CD4-positive, alpha-beta T cell (primary cell): Measurements from ENCODE around the gene KATNBL1. TPM values are rescaled to one million over a fixed set of nuclear protein-coding genes. Genes with fewer than 3 reads are reported as not detected.

ENCODE experiments used
- ATAC-seq: fragments of 200-7000 bp; cut with Tn5 transposase; one replicate; pipeline ENCODE4 v1.10.0; 2022; ENCODE audit warnings: mild to moderate bottlenecking; ENCODE audit not compliant: poor library complexity
- CTCF ChIA-PET: fragments of 350-600 bp; sonication (Branson Sonifier 250); formaldehyde crosslinking; loops from one replicate; lab custom pipeline; 2021; ENCODE audit warnings: antibody characterized with exemption, inconsistent platforms; lab: Charles Lee
- POLR2A ChIA-PET: fragments of 350-600 bp; sonication (Branson Sonifier 250); formaldehyde crosslinking; loops from one replicate; lab custom pipeline; 2021; ENCODE audit warnings: antibody characterized with exemption, inconsistent platforms; lab: Charles Lee
- DNase-seq, 14 experiments: peaks; one replicate each; pipeline ENCODE4 v3.0.0-alpha.2; 2013 to 2020; ENCODE audit warnings: mixed read lengths in 2 of 14
- H3K27ac ChIP-seq, 2 donors: one replicate each; pipeline versions ENCODE4 v1.5.1 to v1.7.0; 2013; ENCODE audit warnings: low read length in 2 of 2, low read depth in 1 of 2, mild to moderate bottlenecking in 1 of 2
- H3K27me3 ChIP-seq, 2 experiments: 1 replicate in 1 of 2; 2 replicates in 1 of 2; pipeline versions ENCODE4 v1.6.1 to v1.7.0; 2013; ENCODE audit warnings: low read length in 2 of 2, control low read depth in 1 of 2, mild to moderate bottlenecking in 1 of 2, moderate library complexity in 1 of 2; ENCODE audit not compliant: insufficient read depth in 2 of 2, control insufficient read depth in 1 of 2
- H3K36me3 ChIP-seq: one replicate; pipeline ENCODE4 v1.6.1; 2013; ENCODE audit warnings: low read length, control low read depth; ENCODE audit not compliant: insufficient read depth
- H3K4me1 ChIP-seq: one replicate; pipeline ENCODE4 v1.6.1; 2013; ENCODE audit warnings: low read length, control low read depth; ENCODE audit not compliant: insufficient read depth
- H3K4me3 ChIP-seq: one replicate; pipeline ENCODE4 v1.5.1; 2013; ENCODE audit warnings: mild to moderate bottlenecking, low read length, moderate library complexity
- H3K9me3 ChIP-seq, 2 experiments: 1 replicate in 1 of 2; 2 replicates in 1 of 2; pipeline versions ENCODE4 v1.6.1 to v1.7.0; 2013; ENCODE audit warnings: low read length in 2 of 2, mild to moderate bottlenecking in 2 of 2, control low read depth in 1 of 2, moderate library complexity in 1 of 2; ENCODE audit not compliant: control insufficient read depth in 1 of 2, insufficient read depth in 1 of 2
- H3K27ac Mint-ChIP-seq: one replicate; pipeline ENCODE4 v1.8.0; 2020; ENCODE audit warnings: mixed read lengths
- H3K27me3 Mint-ChIP-seq: one replicate; pipeline ENCODE4 v1.8.0; 2021; ENCODE audit warnings: mixed read lengths
- H3K36me3 Mint-ChIP-seq: one replicate; pipeline ENCODE4 v1.8.0; 2021; ENCODE audit warnings: low read depth, mixed read lengths
- H3K4me1 Mint-ChIP-seq: one replicate; pipeline ENCODE4 v1.8.0; 2021; ENCODE audit warnings: low read depth, mixed read lengths
- H3K4me3 Mint-ChIP-seq: one replicate; pipeline ENCODE4 v1.8.0; 2020; ENCODE audit warnings: mild to moderate bottlenecking, mixed read lengths
- H3K9me3 Mint-ChIP-seq: one replicate; pipeline ENCODE4 v1.8.0; 2020; ENCODE audit warnings: mixed read lengths
- intact Hi-C, 2 experiments: fragments of 100-400 bp; cut with DNase I in 1 of 2; cut with micrococcal nuclease in 1 of 2; formaldehyde crosslinking; loops; one replicate each; pipeline versions ENCODE4 v1.15.1 to v1.9.0; 2023 to 2025; cut with DNase I, micrococcal nuclease
- total RNA-seq, 174 experiments: library from RNA in 2 of 174; stranded (reverse) in 2 of 174; gene quantifications; one replicate each; pipeline ENCODE4 v1.2.3 and lab custom pipeline; 2021 to 2026
- TF ChIP-seq, protein P1 (sequence below): fragments of 200-600 bp; IDR thresholded peaks from one replicate; pipeline ENCODE4 v1.8.0; 2022; ENCODE audit warnings: antibody characterized with exemption, mild to moderate bottlenecking

The KATNBL1 gene
- total RNA-seq, 2 experiments from 2014 or later = 13.0 to 14.6 TPM

DNA sequence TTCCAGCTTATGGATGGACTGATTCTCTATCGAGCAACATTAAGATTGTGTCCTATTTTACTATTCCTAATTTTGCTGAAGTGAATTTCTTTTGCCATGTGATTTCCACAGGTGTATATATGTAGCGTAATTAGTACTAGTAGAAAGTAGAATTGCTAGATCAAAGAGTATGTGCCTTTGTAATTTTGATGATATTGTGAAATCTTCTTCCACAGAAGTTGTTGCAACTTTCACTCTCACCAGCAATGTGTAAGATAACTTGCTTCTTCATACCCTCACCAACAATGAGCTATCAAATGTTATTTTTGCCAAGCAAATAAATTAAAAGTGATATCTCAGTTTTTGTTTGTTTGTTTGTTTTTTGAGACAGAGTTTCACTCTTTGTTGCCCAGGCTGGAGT, 102.6 kb downstream of the KATNBL1 start:
- Mint-ChIP-seq H3K27me3 (no peaks in the 10 kb centered on the region), H3K27ac (no peak overlapping the region), H3K4me3 (no peak overlapping the region), H3K4me1 (peaks cover 13% of the 10 kb centered on the region), H3K36me3 (peaks cover 19% of the 10 kb centered on the region), H3K9me3 (peaks cover 9% of the 10 kb centered on the region)
- H3K9me3 ChIP-seq = no peaks in the 10 kb centered on the region
- H3K27me3 ChIP-seq = no peaks in the 10 kb centered on the region
- H3K4me1 ChIP-seq = peaks cover 6% of the 10 kb centered on the region
- H3K4me3 ChIP-seq = no peak overlapping the region
- intact Hi-C loops = no loop called here
- H3K36me3 ChIP-seq = no peaks in the 10 kb centered on the region
- CTCF ChIA-PET = no interaction called here
- DNase-seq (no peak), ATAC-seq (no peak)
- POLR2A ChIA-PET = interaction anchor here (0.6 kb wide), 1 partner anchor 9 kb away, joined by 4 read pairs; no protein-coding TSS in a partner anchor
- TF ChIP-seq, protein P1, sequence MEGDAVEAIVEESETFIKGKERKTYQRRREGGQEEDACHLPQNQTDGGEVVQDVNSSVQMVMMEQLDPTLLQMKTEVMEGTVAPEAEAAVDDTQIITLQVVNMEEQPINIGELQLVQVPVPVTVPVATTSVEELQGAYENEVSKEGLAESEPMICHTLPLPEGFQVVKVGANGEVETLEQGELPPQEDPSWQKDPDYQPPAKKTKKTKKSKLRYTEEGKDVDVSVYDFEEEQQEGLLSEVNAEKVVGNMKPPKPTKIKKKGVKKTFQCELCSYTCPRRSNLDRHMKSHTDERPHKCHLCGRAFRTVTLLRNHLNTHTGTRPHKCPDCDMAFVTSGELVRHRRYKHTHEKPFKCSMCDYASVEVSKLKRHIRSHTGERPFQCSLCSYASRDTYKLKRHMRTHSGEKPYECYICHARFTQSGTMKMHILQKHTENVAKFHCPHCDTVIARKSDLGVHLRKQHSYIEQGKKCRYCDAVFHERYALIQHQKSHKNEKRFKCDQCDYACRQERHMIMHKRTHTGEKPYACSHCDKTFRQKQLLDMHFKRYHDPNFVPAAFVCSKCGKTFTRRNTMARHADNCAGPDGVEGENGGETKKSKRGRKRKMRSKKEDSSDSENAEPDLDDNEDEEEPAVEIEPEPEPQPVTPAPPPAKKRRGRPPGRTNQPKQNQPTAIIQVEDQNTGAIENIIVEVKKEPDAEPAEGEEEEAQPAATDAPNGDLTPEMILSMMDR = no peak
- no peak overlapping the region for H3K27ac ChIP-seq

DNA sequence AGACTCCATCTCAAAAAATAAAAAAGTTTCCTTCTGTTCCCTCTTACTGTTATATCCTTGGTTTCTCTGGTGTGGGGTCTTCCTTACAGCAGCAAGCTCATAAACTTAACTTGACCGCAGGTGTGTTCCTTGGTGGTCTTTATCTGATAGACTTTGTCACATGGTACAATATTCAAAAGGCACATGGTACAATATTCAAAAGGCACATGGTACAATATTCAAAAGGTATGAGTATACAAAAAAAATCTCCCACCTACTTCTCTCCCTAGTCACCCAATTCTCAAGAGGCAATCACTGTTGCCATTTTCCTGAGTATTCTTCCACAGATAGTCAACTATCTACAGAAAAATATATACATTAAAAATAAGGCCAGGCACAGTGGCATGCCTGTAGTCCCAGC, 103.5 kb downstream of the KATNBL1 start:
- ChIA-PET POLR2A (interaction anchor here (0.6 kb wide), 1 partner anchor 8 kb away, joined by 4 read pairs; no protein-coding TSS in a partner anchor), CTCF (no interaction called here)
- intact Hi-C loops = no loop called here
- Mint-ChIP-seq H3K9me3 (peaks cover 9% of the 10 kb centered on the region), H3K36me3 (peaks cover 28% of the 10 kb centered on the region), H3K27me3 (no peaks in the 10 kb centered on the region), H3K4me3 (peak overlapping the region; percentile 62), H3K27ac (no peak overlapping the region), H3K4me1 (peaks cover 22% of the 10 kb centered on the region)
- ATAC-seq (no peak), DNase-seq (no peak)
- Histone ChIP-seq H3K27me3 (no peaks in the 10 kb centered on the region), H3K27ac (no peak overlapping the region), H3K4me3 (no peak overlapping the region), H3K36me3 (no peaks in the 10 kb centered on the region), H3K9me3 (no peaks in the 10 kb centered on the region), H3K4me1 (peaks cover 7% of the 10 kb centered on the region)
- TF ChIP-seq, protein P1 = no peak

DNA sequence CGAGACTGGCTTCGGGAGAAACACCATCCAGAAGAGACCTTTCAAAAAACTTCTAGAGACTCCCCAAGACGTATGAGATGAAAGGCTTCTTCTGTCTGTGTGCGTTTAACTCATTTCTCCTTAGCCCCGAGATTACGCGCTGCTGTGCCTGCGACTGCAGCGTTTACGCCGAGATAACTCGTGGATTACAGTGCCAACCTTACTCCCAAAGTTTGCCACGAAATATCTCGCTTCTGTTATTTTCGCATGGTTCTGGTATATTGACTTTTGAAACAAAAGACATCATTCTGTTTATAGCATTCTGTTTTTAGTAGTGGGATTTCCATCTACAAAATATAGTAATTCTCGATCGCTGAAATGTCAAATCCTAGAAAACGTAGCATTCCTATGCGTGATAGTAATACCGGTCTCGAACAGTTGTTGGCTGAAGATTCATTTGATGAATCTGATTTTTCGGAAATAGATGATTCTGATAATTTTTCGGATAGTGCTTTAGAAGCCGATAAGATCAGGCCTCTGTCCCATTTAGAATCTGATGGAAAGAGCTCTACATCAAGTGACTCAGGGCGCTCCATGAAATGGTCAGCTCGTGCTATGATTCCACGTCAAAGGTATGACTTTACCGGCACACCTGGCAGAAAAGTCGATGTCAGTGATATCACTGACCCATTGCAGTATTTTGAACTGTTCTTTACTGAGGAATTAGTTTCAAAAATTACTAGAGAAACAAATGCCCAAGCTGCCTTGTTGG, 107.5 kb downstream of the KATNBL1 start:
- peak overlapping the region; percentile 84 to 97 for H3K27ac ChIP-seq
- H3K9me3 Mint-ChIP-seq = peaks cover 9% of the 10 kb centered on the region
- peaks cover 52% of the 10 kb centered on the region for H3K4me1 Mint-ChIP-seq
- H3K36me3 ChIP-seq = no peaks in the 10 kb centered on the region
- ChIA-PET CTCF (interaction anchor here (0.7 to 2.1 kb wide), 3 partner anchors 65 to 265 kb away, joined by 3 to 9 read pairs (median 3); partner anchors contain the start of genes KATNBL1 and LPCAT4), POLR2A (interaction anchor here (0.6 to 2.7 kb wide), 20 partner anchors 9 to 886 kb away, joined by 3 to 38 read pairs (median 5); partner anchors contain the start of genes AQR, AVEN, EMC4 and GOLGA8A)
- H3K4me3 ChIP-seq = peak overlapping the region; percentile 80
- intact Hi-C loops = loop anchor here (5.0 kb wide), 3 partner anchors 65 to 885 kb away; partner anchors contain the start of genes AVEN (in 1 of the 2), SLC12A6 (in 1 of the 2) and ZNF770 (in 1 of the 2)
- H3K27me3 ChIP-seq = no peaks in the 10 kb centered on the region
- H3K9me3 ChIP-seq = no peaks in the 10 kb centered on the region
- DNase-seq = peak in 1 of 14 experiments; percentile 13
- TF ChIP-seq, protein P1 = no peak
- H3K4me3 Mint-ChIP-seq = peak overlapping the region; percentile 91
- ATAC-seq = no peak
- H3K27ac Mint-ChIP-seq = peak overlapping the region; percentile 96
- peaks cover 43% of the 10 kb centered on the region for H3K36me3 Mint-ChIP-seq
- H3K4me1 ChIP-seq = peaks cover 20% of the 10 kb centered on the region
- no peaks in the 10 kb centered on the region for H3K27me3 Mint-ChIP-seq
